AG09319 (cell line): Measurements from ENCODE around the gene GARIN5B.

Experiments
- DNase-seq: peaks from one replicate; pipeline ENCODE4 v3.0.0-alpha.2; 2010; ENCODE audit warnings: low read depth; ENCODE audit errors: extremely low read depth
- TF ChIP-seq, protein P1 (sequence below): IDR thresholded peaks from 2 replicates; pipeline ENCODE4 v1.5.1; 2011; ENCODE audit warnings: low read depth, mild to moderate bottlenecking, inconsistent platforms, low read length, moderate library complexity

GARIN5B gene

DNA sequence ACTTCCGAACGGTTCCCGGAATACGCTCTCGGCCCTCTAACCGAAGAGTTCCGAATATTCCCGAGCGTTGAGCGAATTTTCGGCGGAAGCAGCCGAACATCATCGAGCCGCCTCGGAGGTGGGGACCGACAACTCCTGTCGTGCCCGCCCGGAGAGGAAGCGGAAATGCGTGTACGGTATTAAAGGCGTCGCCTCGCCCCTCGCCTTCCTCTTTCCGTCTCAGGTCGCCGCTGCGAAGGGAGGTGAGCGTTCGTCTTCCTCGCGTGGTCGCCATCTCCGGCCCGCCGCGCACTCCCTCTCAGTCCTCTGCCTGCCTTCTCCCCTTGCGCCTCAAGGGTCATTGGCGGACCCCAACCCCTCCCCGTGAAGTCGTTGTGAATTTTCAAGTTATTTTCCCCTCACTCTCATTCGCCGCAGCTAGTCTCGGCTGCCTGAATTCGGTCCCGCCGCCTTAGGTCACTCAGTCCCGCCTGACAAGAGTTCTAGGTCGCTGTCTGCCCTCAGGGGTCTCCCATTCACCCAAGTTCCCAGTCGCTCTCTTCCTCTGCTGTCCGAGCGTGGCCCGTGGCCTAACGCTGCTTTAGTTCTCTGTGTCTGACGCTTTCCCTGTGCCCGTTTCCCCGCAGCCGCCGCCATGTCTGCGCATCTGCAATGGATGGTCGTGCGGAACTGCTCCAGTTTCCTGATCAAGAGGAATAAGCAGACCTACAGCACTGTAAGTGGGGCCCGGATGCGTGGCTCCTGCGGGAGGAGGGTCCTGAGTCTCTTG, 22.8 kb upstream of the GARIN5B start, which contains the start of gene RPL28:
Gene RPL28, plus strand, starts transcription at position 209 of the 769 bp plus-strand sequence. Its CDS starts 426 bp downstream, at position 635.
- peak; percentile 95 for DNase-seq
- TF ChIP-seq, protein P1, sequence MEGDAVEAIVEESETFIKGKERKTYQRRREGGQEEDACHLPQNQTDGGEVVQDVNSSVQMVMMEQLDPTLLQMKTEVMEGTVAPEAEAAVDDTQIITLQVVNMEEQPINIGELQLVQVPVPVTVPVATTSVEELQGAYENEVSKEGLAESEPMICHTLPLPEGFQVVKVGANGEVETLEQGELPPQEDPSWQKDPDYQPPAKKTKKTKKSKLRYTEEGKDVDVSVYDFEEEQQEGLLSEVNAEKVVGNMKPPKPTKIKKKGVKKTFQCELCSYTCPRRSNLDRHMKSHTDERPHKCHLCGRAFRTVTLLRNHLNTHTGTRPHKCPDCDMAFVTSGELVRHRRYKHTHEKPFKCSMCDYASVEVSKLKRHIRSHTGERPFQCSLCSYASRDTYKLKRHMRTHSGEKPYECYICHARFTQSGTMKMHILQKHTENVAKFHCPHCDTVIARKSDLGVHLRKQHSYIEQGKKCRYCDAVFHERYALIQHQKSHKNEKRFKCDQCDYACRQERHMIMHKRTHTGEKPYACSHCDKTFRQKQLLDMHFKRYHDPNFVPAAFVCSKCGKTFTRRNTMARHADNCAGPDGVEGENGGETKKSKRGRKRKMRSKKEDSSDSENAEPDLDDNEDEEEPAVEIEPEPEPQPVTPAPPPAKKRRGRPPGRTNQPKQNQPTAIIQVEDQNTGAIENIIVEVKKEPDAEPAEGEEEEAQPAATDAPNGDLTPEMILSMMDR: no peak

DNA sequence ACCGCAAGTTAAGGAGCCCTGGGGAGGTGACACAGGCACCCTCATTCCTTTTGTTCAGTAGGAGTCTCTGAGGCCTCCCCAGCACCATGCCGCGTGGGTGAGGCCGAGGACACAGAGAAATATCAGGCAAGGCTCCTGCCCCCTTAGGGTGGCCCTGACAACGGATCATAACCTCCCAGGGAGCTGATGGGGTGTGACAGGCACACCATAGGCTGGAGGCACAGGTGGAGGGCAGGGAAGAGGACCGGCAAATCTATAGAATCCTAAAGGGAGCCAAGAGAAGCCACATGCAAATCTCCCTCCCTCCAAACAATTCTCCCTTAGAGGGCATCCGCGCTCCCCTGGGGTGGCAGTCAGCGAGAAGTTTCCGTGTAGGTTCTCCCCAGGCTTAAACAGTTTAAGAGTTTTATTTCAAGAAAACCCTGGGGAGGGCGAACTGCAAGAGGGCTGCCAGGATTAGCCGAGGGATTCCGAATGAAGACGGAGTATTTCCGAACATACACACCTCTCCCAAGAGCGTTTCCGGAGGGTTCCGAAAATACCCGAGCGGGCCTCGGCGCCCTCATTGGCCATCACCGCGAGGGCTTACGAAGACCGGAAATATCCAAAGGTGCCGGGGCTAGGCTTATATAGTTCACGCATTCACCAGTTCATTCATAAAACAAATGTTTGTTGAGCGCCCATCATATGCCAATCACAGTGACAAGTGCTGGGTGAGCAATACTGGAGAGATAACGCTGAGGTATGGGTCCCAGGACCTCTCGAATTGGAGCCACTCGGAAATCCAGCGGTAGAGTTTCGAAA, 22.1 kb upstream of the GARIN5B start:
- DNase-seq: peak; percentile 82
- TF ChIP-seq, protein P1: no peak

DNA sequence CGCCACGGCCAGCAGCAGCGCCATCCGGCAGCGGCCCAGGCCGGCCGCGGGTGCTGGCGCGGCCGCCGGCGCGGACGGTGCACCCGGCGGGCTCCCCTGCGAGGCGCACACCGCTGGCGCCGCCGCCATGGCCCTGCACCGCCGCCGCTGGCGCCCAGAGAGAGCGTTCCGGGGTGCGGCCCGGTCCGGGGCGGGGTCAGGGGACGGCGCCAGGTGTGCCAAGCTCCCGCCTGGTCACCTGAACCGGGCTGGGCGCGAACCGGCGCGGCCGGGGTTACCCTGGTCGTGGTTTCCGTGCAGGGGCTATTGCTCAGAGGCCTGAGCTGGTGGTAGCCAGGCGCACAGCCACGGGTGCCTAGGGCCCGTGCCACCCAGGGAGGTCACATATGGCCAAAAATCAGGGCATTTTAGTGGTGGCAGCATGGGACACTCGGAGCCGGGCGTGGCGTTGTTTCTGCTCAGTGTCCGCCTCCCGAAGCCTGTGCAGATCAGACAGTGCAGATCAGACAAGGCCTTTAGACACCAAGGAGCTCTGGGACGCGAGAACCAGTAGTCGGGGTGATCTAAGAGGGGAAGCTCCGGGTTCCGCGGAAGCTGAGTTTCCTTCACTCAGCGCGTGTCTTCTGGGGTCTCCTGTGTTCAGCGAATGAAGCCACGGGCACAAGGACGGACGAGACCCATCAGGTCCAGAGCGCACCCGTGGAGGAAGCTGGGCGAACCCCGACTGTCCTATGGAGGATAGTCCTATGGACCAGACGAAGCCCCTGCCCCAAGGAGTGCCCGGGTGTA, 21.3 kb upstream of the GARIN5B start, which contains the start of gene TMEM238:
Gene TMEM238, minus strand, starts transcription at position 162 of the 789 bp plus-strand sequence. Its CDS starts 33 bp downstream, at position 129.
- TF ChIP-seq, protein P1: no peak
- DNase-seq: no peak

DNA sequence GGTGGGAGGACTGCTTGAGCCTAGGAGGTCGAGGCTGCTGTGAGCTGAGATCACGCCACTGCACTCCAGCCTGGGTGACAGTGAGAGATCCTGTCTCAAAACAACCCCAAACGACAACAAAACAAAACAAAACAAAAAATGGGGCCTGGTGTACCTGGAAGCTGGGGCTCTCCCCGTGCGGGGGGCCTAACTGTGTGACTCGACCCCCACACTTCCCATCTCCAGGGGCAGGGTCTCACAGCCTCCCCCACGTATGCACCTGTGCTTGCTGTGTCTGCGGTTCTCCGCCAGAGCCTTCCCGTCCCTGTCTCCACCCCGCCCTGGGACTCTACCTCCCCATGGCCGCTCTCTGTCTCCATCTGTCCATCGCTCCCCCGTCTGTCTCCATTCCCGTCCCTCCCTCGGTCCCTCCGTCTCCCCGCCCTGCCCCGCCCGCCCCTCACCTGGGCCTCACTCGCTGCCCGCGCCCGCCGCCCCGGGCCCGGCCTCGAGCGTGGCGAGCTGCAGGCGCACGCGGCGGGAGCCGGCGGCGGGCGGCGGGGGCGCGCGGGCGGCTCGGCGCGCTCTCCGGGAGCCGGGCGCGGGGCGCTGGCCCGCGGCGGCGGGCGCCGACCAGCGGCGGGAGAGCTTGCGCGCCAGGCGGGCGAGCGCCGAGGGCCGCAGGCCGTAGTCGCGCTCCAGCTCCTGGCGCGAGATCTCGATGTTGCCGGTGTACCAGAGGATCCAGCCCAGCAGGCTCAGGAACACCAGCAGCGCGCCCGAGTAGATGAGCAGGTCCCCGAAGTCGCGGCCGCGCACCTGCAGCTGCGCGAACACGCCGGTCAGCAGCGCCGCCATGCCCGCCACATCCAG, 20.4 kb upstream of the GARIN5B start:
- no peak for DNase-seq
- TF ChIP-seq, protein P1: no peak; the same call in 1 of the 2 replicates

DNA sequence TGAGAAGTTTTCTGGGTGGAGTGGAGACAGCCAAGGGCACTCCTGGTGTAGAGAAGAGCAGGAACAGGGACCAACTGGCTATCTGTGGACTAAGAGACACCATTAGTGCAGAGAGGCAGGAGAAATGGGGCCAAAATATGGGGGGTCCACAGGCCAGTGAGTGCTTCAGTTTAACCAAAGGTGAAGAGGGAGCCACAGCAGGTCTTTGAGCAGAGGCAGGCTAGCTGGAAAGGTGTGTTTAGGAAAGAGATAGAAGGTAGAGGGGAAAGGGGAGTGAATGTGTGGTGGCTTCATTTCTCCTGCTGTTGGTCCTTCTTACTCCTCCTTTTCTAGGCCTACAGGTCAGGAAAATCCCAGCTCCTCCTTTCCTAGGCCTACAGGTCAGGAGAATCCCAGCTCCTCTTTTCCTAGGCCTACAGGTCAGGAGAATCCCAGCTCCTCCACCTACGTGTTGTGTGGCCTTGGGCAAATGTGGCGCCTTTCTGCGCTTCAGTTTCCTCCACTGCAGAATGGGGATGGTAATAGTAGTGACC, 19.5 kb upstream of the GARIN5B start:
- DNase-seq: no peak
- TF ChIP-seq, protein P1: no peak

DNA sequence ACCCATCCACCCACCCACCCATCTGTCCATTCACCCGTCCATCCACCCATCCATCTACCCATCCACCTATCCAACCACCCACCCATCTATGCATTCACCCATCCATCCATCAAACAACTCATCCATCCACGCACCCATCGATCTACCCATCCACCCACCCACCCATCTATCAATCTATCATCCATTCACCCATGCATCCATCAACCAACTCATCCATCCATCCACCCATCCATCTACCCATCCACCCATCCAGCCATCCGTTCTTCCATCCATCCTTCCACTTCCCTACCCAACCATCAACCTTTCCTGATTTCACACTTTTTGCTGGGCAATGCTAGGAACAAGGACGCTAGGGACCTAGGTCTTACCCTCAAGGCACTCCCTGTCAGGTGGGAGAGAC, 19.0 kb upstream of the GARIN5B start:
- TF ChIP-seq, protein P1: no peak

More for the DNA sequence above, 19.0 kb upstream of the GARIN5B start:
- DNase-seq: no peak
